CD4-positive, CD25-positive, alpha-beta regulatory T cell (primary cell): Measurements from ENCODE around the gene SIDT2. TPM values are rescaled to one million over a fixed set of nuclear protein-coding genes. Genes with fewer than 3 reads are reported as not detected.

Experiments used
- ATAC-seq, 2 donors: fragments of 150-1000 bp; cut with Tn5 transposase; one replicate each; pipeline ENCODE4 v1.10.0; 2021; ENCODE audit warnings: low read depth in 2 of 2, moderate number of reproducible peaks in 2 of 2, moderate library complexity in 1 of 2
- DNase-seq, 3 donors: peaks; one replicate each; pipeline versions ENCODE4 v3.0.0 to v3.0.0-alpha.2; 2012 to 2022; ENCODE audit warnings: mixed read lengths in 1 of 3
- H3K27ac ChIP-seq: one replicate; pipeline ENCODE4 v1.7.0; 2013; ENCODE audit warnings: mild to moderate bottlenecking, low read length; ENCODE audit not compliant: insufficient read depth, poor library complexity, severe bottlenecking
- H3K27me3 ChIP-seq: one replicate; pipeline ENCODE4 v1.7.0; 2013; ENCODE audit warnings: low read length; ENCODE audit not compliant: control insufficient read depth, insufficient read depth
- H3K36me3 ChIP-seq: one replicate; pipeline ENCODE4 v1.7.0; 2013; ENCODE audit warnings: mild to moderate bottlenecking, low read length, moderate library complexity; ENCODE audit not compliant: control insufficient read depth, insufficient read depth
- H3K4me1 ChIP-seq: 2 replicates; pipeline ENCODE4 v1.7.0; 2013; ENCODE audit warnings: mild to moderate bottlenecking, low read length; ENCODE audit not compliant: insufficient read depth, control insufficient read depth, poor library complexity, severe bottlenecking
- H3K4me3 ChIP-seq: one replicate; pipeline ENCODE4 v1.7.0; 2013; ENCODE audit warnings: low read depth, mild to moderate bottlenecking, low read length, moderate library complexity
- H3K9me3 ChIP-seq, 2 experiments: 1 replicate in 1 of 2; 2 replicates in 1 of 2; pipeline ENCODE4 v1.7.0; 2013; ENCODE audit warnings: low read length in 2 of 2, mild to moderate bottlenecking in 1 of 2, moderate library complexity in 1 of 2; ENCODE audit not compliant: control insufficient read depth in 2 of 2
- H3K27ac Mint-ChIP-seq, 3 donors: one replicate each; pipeline ENCODE4 v1.8.0; 2020 to 2022; ENCODE audit warnings: mild to moderate bottlenecking in 3 of 3, mixed read lengths in 3 of 3, moderate library complexity in 2 of 3
- H3K27me3 Mint-ChIP-seq: one replicate; pipeline ENCODE4 v1.8.0; 2022; ENCODE audit warnings: mild to moderate bottlenecking, mixed read lengths
- H3K36me3 Mint-ChIP-seq: one replicate; pipeline ENCODE4 v1.8.0; 2020; ENCODE audit warnings: mixed read lengths
- H3K4me1 Mint-ChIP-seq, 4 donors: one replicate each; pipeline ENCODE4 v1.8.0; 2020 to 2022; ENCODE audit warnings: mixed read lengths in 4 of 4, mild to moderate bottlenecking in 1 of 4
- H3K4me3 Mint-ChIP-seq, 4 donors: one replicate each; pipeline ENCODE4 v1.8.0; 2020 to 2022; ENCODE audit warnings: mild to moderate bottlenecking in 4 of 4, mixed read lengths in 4 of 4, moderate library complexity in 3 of 4
- H3K9me3 Mint-ChIP-seq, 7 donors: one replicate each; pipeline ENCODE4 v1.8.0; 2020 to 2022; ENCODE audit warnings: mixed read lengths in 7 of 7, mild to moderate bottlenecking in 3 of 7, moderate library complexity in 2 of 7
- polyA plus RNA-seq, 4 donors: library from polyadenylated mRNA; unstranded; fragments of 300-500 nt; fragmentation: Illumina TruSeq; gene quantifications; one replicate each; pipeline ENCODE4 v1.2.3, GENCODE V29; 2021
- total RNA-seq: library from RNA; stranded (reverse); gene quantifications from one replicate; pipeline ENCODE4 v1.2.3, GENCODE V29; 2022

SIDT2 gene
- total and polyA plus RNA-seq, 5 donors from 2014 or later = 2.5 to 129 (median 5.4) TPM

GRCh38 chr11:117187007-117187406, 8.5 kb downstream of the SIDT2 start:
- Mint-ChIP-seq H3K9me3 (no peaks in the 10 kb centered on the region), H3K36me3 (peaks cover 16% of the 10 kb centered on the region), H3K4me1 (peaks cover 5 to 6% (median 5%) of the 10 kb centered on the region in 4 donors), H3K27me3 (no peaks in the 10 kb centered on the region), H3K27ac (peak overlapping the region in 1 of 3 donors; percentile 12), H3K4me3 (peak overlapping the region in 1 of 4 donors; percentile 71)
- Histone ChIP-seq H3K4me3 (no peak overlapping the region), H3K27ac (no peak overlapping the region), H3K27me3 (no peaks in the 10 kb centered on the region), H3K9me3 (no peaks in the 10 kb centered on the region), H3K4me1 (no peaks in the 10 kb centered on the region), H3K36me3 (peaks cover 19% of the 10 kb centered on the region)
- DNase-seq = no peak
- ATAC-seq = no peak

- Histone ChIP-seq H3K4me1 (no peaks in the 10 kb centered on the region), H3K27ac (no peak overlapping the region), H3K27me3 (no peaks in the 10 kb centered on the region), H3K4me3 (no peak overlapping the region), H3K9me3 (no peaks in the 10 kb centered on the region), H3K36me3 (peaks cover 17% of the 10 kb centered on the region)
- DNase-seq = no peak
- H3K27me3 Mint-ChIP-seq = no peaks in the 10 kb centered on the region
- H3K9me3 Mint-ChIP-seq = no peaks in the 10 kb centered on the region
- H3K36me3 Mint-ChIP-seq = peaks cover 16% of the 10 kb centered on the region
- peak overlapping the region in 1 of 3 donors; percentile 12 for H3K27ac Mint-ChIP-seq
- H3K4me3 Mint-ChIP-seq = peak overlapping the region in 1 of 4 donors; percentile 71
- ATAC-seq = no peak
- peaks cover 5 to 6% (median 5%) of the 10 kb centered on the region in 4 donors for H3K4me1 Mint-ChIP-seq
These were observed 8.9 kb downstream of the SIDT2 start for GRCh38 chr11:117187428-117187798.

GRCh38 chr11:117187799-117188481, 9.4 kb downstream of the SIDT2 start:
- H3K27ac Mint-ChIP-seq = no peak overlapping the region
- Histone ChIP-seq H3K27me3 (no peaks in the 10 kb centered on the region), H3K9me3 (no peaks in the 10 kb centered on the region), H3K27ac (no peak overlapping the region), H3K4me3 (no peak overlapping the region), H3K4me1 (no peaks in the 10 kb centered on the region), H3K36me3 (peaks cover 13% of the 10 kb centered on the region)
- peaks cover 16% of the 10 kb centered on the region for H3K36me3 Mint-ChIP-seq
- no peak overlapping the region for H3K4me3 Mint-ChIP-seq
- no peak for DNase-seq
- ATAC-seq = no peak
- peaks cover 3 to 6% (median 5%) of the 10 kb centered on the region in 4 donors for H3K4me1 Mint-ChIP-seq
- H3K9me3 Mint-ChIP-seq = no peaks in the 10 kb centered on the region
- no peaks in the 10 kb centered on the region for H3K27me3 Mint-ChIP-seq

- Histone ChIP-seq H3K36me3 (peaks cover 13% of the 10 kb centered on the region), H3K27ac (no peak overlapping the region), H3K27me3 (no peaks in the 10 kb centered on the region), H3K4me3 (no peak overlapping the region), H3K9me3 (no peaks in the 10 kb centered on the region), H3K4me1 (no peaks in the 10 kb centered on the region)
- ATAC-seq (no peak), DNase-seq (no peak)
- Mint-ChIP-seq H3K9me3 (no peaks in the 10 kb centered on the region), H3K27ac (peak overlapping the region in 1 of 3 donors; percentile 15), H3K4me3 (no peak overlapping the region), H3K27me3 (no peaks in the 10 kb centered on the region), H3K4me1 (peaks cover 2 to 10% (median 5%) of the 10 kb centered on the region in 4 donors), H3K36me3 (peaks cover 14% of the 10 kb centered on the region)
These were observed 10.1 kb downstream of the SIDT2 start for GRCh38 chr11:117188620-117189081.

GRCh38 chr11:117189191-117189940, 10.8 kb downstream of the SIDT2 start:
- H3K27ac ChIP-seq = no peak overlapping the region
- H3K9me3 Mint-ChIP-seq = no peaks in the 10 kb centered on the region
- no peaks in the 10 kb centered on the region for H3K9me3 ChIP-seq
- H3K27me3 Mint-ChIP-seq = no peaks in the 10 kb centered on the region
- no peak for DNase-seq
- H3K4me3 Mint-ChIP-seq = no peak overlapping the region
- peaks cover 9% of the 10 kb centered on the region for H3K36me3 ChIP-seq
- H3K4me1 ChIP-seq = no peaks in the 10 kb centered on the region
- H3K36me3 Mint-ChIP-seq = peaks cover 7% of the 10 kb centered on the region
- H3K4me1 Mint-ChIP-seq = peaks cover 2 to 6% (median 3%) of the 10 kb centered on the region in 4 donors
- H3K27ac Mint-ChIP-seq = peak overlapping the region in 1 of 3 donors; percentile 15
- no peak overlapping the region for H3K4me3 ChIP-seq
- H3K27me3 ChIP-seq = no peaks in the 10 kb centered on the region
- peak; percentile 24 to 32 for ATAC-seq

- no peak overlapping the region for H3K4me3 Mint-ChIP-seq
- no peaks in the 10 kb centered on the region for H3K27me3 Mint-ChIP-seq
- H3K36me3 ChIP-seq = peaks cover 9% of the 10 kb centered on the region
- H3K4me1 Mint-ChIP-seq = peaks cover 2 to 6% (median 4%) of the 10 kb centered on the region in 4 donors
- H3K4me1 ChIP-seq = no peaks in the 10 kb centered on the region
- DNase-seq = no peak
- no peaks in the 10 kb centered on the region for H3K9me3 ChIP-seq
- no peak overlapping the region for H3K27ac Mint-ChIP-seq
- H3K27ac ChIP-seq = no peak overlapping the region
- peak in 1 of 2 donors; percentile 4 for ATAC-seq
- no peaks in the 10 kb centered on the region for H3K27me3 ChIP-seq
- H3K4me3 ChIP-seq = no peak overlapping the region
- peaks cover 8% of the 10 kb centered on the region for H3K36me3 Mint-ChIP-seq
- H3K9me3 Mint-ChIP-seq = no peaks in the 10 kb centered on the region
These were observed 11.5 kb downstream of the SIDT2 start for GRCh38 chr11:117189941-117190544.

- Mint-ChIP-seq H3K4me1 (peaks cover 0 to 4% (median 2%) of the 10 kb centered on the region in 4 donors), H3K36me3 (peaks cover 15% of the 10 kb centered on the region), H3K27me3 (no peaks in the 10 kb centered on the region), H3K4me3 (no peak overlapping the region), H3K9me3 (no peaks in the 10 kb centered on the region), H3K27ac (peak overlapping the region in 1 of 3 donors; percentile 32)
- DNase-seq (no peak), ATAC-seq (no peak)
- H3K4me1 ChIP-seq = no peaks in the 10 kb centered on the region
- H3K36me3 ChIP-seq = peaks cover 9% of the 10 kb centered on the region
- no peak overlapping the region for H3K4me3 ChIP-seq
- no peaks in the 10 kb centered on the region for H3K9me3 ChIP-seq
- H3K27me3 ChIP-seq = no peaks in the 10 kb centered on the region
- H3K27ac ChIP-seq = no peak overlapping the region
These were observed 13.3 kb downstream of the SIDT2 start for GRCh38 chr11:117191680-117192400.
